ENCODE measurements around the gene SBF2. TPM values are rescaled to one million over a fixed set of nuclear protein-coding genes. Genes with fewer than 3 reads are reported as not detected.

The SBF2 gene
- total RNA-seq, 1 donor = 61.2 TPM

DNA sequence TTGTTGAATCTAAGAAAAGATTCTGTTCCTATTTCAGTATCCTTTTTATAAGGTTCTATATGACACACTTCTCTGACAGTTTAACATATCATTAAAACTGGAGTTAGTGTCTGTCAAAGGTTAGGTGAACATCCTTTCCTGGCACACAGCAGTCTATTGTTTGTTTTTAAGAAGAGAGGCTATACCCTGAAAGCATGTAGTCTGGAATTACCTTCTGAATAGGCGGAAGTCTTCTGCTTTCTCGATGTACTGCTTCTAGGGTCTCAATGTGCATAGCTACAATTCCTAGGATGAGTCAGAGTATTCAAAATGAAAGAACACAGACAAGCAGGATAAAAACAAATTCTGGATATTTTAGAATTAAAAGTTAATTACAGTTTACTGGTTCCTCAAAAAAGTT is 441.6 kb downstream of the SBF2 start:
- Histone ChIP-seq H3K4me2 (ENCODE audit: insufficient read depth, low read length) (no peak overlapping the region), H3K27me3 (ENCODE audit: insufficient read depth, low read length) (no peaks in the 10 kb centered on the region), H3K9me3 (ENCODE audit: low read depth, low read length) (no peaks in the 10 kb centered on the region), H4K20me1 (ENCODE audit: insufficient read depth, low read length) (no peaks in the 10 kb centered on the region), H3K79me2 (ENCODE audit: insufficient read depth, low read length) (no peaks in the 10 kb centered on the region), H3K4me3 (ENCODE audit: insufficient read depth, low read length) (no peak overlapping the region), H2AFZ (ENCODE audit: low read length) (no peak overlapping the region), H3K27ac (ENCODE audit: low read depth, low read length) (peak overlapping the region; percentile 88), H3K4me1 (ENCODE audit: insufficient read depth, low read length) (peaks cover 61% of the 10 kb centered on the region), H3K36me3 (ENCODE audit: insufficient read depth, low read length) (peaks cover 6% of the 10 kb centered on the region)
- no peak for DNase-seq (ENCODE audit: insufficient read length, low spot score, missing footprints)
- TF ChIP-seq, protein P1, sequence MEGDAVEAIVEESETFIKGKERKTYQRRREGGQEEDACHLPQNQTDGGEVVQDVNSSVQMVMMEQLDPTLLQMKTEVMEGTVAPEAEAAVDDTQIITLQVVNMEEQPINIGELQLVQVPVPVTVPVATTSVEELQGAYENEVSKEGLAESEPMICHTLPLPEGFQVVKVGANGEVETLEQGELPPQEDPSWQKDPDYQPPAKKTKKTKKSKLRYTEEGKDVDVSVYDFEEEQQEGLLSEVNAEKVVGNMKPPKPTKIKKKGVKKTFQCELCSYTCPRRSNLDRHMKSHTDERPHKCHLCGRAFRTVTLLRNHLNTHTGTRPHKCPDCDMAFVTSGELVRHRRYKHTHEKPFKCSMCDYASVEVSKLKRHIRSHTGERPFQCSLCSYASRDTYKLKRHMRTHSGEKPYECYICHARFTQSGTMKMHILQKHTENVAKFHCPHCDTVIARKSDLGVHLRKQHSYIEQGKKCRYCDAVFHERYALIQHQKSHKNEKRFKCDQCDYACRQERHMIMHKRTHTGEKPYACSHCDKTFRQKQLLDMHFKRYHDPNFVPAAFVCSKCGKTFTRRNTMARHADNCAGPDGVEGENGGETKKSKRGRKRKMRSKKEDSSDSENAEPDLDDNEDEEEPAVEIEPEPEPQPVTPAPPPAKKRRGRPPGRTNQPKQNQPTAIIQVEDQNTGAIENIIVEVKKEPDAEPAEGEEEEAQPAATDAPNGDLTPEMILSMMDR (IDR thresholded peaks at IDR 0.05; ENCODE audit: extremely low read depth, low read depth, low read length) = no peak

DNA sequence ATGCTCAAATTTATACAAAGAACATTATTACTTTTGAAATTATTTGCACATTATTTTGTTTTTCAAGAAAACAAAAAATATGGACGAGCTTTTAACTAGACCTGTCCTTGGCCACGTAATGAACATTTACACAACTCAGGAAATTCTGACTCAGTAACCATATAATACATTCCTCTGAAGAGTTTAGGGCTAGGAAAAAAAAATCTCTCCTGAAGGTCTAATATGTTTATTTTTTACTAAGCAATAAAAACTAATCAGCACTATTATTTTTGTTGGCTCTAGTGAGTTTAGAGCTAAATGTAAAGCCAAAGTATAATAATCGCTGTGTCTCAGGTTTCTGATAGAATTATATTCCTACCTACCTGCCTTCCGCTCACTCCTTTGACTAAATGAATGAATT is 442.7 kb downstream of the SBF2 start:
- no peaks in the 10 kb centered on the region for H4K20me1 ChIP-seq (ENCODE audit: insufficient read depth, low read length)
- H3K79me2 ChIP-seq (ENCODE audit: insufficient read depth, low read length) = no peaks in the 10 kb centered on the region
- peak overlapping the region; percentile 88 for H3K27ac ChIP-seq (ENCODE audit: low read depth, low read length)
- TF ChIP-seq, protein P1 (IDR thresholded peaks at IDR 0.05; ENCODE audit: extremely low read depth, low read depth, low read length) = no peak
- no peak for DNase-seq (ENCODE audit: insufficient read length, low spot score, missing footprints)
- no peak overlapping the region for H2AFZ ChIP-seq (ENCODE audit: low read length)
- peak overlapping the region; percentile 20 for H3K4me2 ChIP-seq (ENCODE audit: insufficient read depth, low read length)
- H3K36me3 ChIP-seq (ENCODE audit: insufficient read depth, low read length) = peaks cover 6% of the 10 kb centered on the region
- no peaks in the 10 kb centered on the region for H3K27me3 ChIP-seq (ENCODE audit: insufficient read depth, low read length)
- peaks cover 56% of the 10 kb centered on the region for H3K4me1 ChIP-seq (ENCODE audit: insufficient read depth, low read length)
- H3K9me3 ChIP-seq (ENCODE audit: low read depth, low read length) = no peaks in the 10 kb centered on the region
- H3K4me3 ChIP-seq (ENCODE audit: insufficient read depth, low read length) = no peak overlapping the region

DNA sequence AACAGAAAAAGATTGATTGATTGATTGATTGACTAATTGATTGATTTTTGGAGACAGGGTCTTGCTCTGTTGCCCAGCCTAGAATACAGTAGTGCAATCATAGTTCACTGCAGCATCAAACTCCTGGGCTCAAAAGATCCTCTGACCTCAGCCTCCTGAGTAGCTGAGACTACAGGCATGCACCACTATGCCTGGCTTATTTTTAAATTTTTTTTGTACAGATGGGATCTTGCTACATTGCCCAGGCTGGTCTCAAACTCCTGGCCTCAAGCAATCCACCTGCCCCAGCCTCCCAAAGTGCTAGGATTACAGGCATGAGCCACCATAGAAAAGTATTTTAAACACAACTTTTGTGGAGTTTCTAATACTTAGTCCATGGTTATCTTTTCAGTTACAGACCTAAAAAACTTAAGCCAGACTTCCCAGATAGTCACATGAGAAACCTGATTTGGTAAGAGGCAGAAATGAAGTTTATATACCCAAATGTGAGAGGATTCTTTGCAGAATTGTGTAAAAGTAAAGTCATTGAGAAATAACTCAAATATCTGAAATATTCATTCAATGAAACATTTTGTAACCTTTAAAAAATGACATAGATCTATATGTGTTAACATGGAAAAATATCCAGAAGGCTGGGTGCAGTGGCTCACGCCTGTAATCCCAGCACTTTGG is 443.7 kb downstream of the SBF2 start:
- H4K20me1 ChIP-seq (ENCODE audit: insufficient read depth, low read length) = no peaks in the 10 kb centered on the region
- no peaks in the 10 kb centered on the region for H3K9me3 ChIP-seq (ENCODE audit: low read depth, low read length)
- H3K4me1 ChIP-seq (ENCODE audit: insufficient read depth, low read length) = peaks cover 46% of the 10 kb centered on the region
- peaks cover 12% of the 10 kb centered on the region for H3K36me3 ChIP-seq (ENCODE audit: insufficient read depth, low read length)
- no peak overlapping the region for H2AFZ ChIP-seq (ENCODE audit: low read length)
- no peaks in the 10 kb centered on the region for H3K27me3 ChIP-seq (ENCODE audit: insufficient read depth, low read length)
- H3K79me2 ChIP-seq (ENCODE audit: insufficient read depth, low read length) = no peaks in the 10 kb centered on the region
- TF ChIP-seq, protein P1 (IDR thresholded peaks at IDR 0.05; ENCODE audit: extremely low read depth, low read depth, low read length) = no peak
- no peak for DNase-seq (ENCODE audit: insufficient read length, low spot score, missing footprints)
- no peak overlapping the region for H3K4me3 ChIP-seq (ENCODE audit: insufficient read depth, low read length)
- no peak overlapping the region for H3K4me2 ChIP-seq (ENCODE audit: insufficient read depth, low read length)
- H3K27ac ChIP-seq (ENCODE audit: low read depth, low read length) = peak overlapping the region; percentile 88

DNA sequence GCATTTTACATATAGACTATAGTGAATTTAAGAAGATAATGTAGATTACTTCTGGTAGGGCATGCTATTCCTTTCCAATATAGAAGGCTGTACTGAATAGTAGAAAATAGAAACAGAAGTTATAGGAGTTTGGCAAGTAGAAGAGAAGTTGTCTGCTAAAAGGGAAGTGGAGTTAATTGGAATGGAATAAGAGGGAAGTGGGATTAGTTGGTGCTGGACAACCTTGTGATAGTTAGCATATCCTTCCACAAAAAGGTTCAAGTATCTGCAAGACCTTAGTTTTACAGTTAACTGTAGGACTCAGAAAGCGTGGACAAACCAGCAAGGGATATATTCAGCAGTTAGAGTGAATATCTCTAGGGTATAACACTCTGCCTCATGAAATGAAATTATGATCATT is 444.6 kb downstream of the SBF2 start:
- no peak for DNase-seq (ENCODE audit: insufficient read length, low spot score, missing footprints)
- Histone ChIP-seq H3K36me3 (ENCODE audit: insufficient read depth, low read length) (peaks cover 18% of the 10 kb centered on the region), H3K4me2 (ENCODE audit: insufficient read depth, low read length) (no peak overlapping the region), H3K27me3 (ENCODE audit: insufficient read depth, low read length) (no peaks in the 10 kb centered on the region), H3K4me3 (ENCODE audit: insufficient read depth, low read length) (no peak overlapping the region), H3K4me1 (ENCODE audit: insufficient read depth, low read length) (peaks cover 42% of the 10 kb centered on the region), H4K20me1 (ENCODE audit: insufficient read depth, low read length) (no peaks in the 10 kb centered on the region), H3K9me3 (ENCODE audit: low read depth, low read length) (no peaks in the 10 kb centered on the region), H2AFZ (ENCODE audit: low read length) (no peak overlapping the region), H3K27ac (ENCODE audit: low read depth, low read length) (no peak overlapping the region), H3K79me2 (ENCODE audit: insufficient read depth, low read length) (no peaks in the 10 kb centered on the region)
- TF ChIP-seq, protein P1 (IDR thresholded peaks at IDR 0.05; ENCODE audit: extremely low read depth, low read depth, low read length) = no peak

All from osteoblast (primary cell).